NCI-H187 (cell line): ENCODE data around the gene ZNF581.

Source experiments
- DNase-seq, 2 experiments: peaks; one replicate each; lab custom pipeline; 2025; lab: John Stamatoyannopoulos, UW

Gene ZNF581, protein sequence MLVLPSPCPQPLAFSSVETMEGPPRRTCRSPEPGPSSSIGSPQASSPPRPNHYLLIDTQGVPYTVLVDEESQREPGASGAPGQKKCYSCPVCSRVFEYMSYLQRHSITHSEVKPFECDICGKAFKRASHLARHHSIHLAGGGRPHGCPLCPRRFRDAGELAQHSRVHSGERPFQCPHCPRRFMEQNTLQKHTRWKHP

DNA sequence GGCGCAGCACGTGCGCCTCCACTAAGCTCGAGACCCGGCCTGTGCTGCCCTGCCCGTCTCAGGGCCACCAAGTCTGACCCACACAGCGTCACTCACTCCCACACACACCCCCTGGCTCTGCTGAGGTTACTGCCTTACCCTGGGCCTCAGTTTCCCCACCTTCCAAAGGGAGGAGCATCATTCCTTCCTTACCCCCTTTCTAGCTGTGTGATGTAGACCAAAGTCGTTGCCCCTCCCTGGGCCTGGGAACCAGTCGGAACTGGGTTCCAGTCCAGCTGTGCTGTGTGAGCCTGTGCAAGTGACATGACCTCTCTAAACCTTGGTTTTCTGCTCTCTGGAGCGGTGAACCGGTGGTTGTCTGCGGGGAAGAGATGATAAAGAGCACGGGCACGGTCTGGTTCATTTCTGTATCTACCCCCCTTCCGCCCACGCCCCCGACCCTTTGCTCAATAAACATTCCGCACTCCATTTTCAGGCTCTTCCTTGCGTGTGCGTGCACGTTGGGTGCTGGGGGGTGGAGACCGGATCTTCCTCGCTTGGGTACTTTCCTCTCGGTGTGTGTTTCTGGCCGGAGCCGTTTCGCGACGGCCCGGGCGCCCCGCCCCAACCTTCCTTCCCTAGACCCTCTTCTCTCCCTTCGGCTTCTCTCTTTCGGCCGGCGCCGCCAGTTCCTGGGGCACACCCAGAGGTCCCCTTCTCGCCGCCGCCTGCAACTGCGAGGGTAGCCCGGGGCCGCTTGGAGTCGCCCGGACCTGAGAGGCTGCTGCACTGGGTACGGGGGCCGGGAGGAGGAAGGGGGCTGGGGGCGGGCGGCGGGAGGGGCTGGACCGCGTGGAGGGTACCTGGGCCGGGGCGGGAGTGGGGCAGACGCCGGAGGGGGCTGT, at the start of gene ZNF581:
Gene ZNF581, plus strand, starts transcription at position 647 of the 884 bp plus-strand sequence. CDS start 923 bp downstream, outside the sequence.
- peak; percentile 20 to 51 for DNase-seq

DNA sequence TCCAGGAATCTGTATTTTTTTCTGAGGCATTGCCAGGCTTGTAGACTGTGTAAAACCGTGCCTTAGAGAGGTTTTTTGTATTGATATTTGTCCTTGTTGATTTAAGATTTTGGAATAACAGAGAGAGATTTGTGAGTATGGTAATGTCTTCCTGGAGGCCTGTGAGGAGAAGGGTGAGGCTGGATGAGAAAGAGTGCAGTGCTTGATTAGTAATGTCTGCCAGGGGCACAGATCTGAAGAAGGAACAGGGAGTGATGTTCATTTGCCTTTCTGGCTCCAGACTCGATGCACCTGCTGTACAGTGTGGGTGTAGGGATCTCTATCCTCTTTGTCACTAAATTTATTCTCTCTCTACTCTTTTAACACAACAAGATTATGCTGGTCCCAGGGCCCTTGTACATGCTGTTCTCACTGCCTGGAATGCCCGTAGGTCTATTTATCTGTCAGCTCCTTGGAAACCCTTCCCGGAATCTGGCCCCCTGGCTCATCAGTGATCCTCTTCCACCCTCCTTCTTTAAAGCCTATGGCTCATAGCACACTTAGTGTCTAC, 48.4 kb upstream of the ZNF581 start:
- DNase-seq = no peak

DNA sequence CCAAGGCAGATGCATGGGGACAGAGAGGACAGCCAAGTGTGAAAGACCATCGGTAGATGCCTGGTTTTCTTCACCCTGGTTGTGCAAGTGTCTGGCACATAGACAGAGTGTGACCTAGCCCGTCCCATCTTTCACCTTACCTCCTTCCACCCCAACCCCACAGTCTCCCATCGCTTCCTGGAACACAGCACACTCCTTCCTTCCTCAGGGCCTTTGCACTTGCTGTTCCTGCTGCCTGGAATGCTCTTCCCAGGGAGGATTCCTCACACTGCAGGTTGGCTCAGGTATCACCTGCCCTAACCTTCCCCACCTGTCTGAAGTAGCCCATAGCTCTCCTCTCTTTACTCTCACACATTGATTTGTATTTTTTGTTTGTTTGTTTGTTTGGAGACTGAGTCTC, 47.1 kb upstream of the ZNF581 start:
- no peak for DNase-seq

DNA sequence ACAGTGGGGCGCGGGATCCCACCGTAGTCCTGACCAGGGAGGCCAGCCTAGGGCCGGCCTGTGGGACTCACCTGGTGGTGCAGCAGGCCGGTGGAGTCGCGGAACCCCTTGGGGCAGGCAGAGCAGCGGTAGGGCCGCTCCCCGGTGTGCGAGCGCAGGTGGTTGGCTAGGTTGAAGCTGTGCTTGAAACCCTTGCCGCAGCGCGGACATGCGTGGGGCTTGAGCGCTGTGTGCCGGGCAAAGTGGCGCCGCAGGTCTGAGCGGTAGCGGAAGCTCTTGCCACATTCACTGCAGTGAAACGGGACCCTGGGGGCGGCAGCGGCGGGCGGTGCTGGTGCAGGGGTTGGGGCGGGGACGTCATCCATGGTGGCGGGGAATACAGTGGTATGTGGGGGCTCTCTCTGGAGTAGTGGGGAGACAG, 45.9 kb upstream of the ZNF581 start:
- DNase-seq = no peak

DNA sequence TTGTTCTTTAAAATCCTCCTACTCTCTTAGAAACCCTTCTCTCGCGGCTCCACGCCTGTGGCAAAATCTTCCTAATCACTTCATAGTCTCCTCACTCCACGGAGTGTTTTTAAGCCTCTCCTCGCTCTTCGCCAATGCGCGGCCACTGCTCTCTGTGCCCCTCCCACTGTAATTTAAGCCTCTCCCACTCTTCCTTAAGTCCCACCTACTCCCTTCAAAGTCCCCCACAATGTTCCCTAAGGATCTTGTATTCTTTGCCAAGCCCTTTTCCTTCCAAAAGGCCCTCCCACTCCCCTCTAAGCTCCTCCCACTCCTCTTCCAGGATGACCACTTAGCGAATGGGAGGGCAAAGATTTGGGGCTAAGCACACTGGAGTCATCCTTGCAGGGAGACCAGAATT, 45.4 kb upstream of the ZNF581 start:
- DNase-seq = no peak

- DNase-seq = peak; percentile 88 to 93
These were observed 44.6 kb upstream of the ZNF581 start for GRCh38 chr19:55598719-55599467.

DNA sequence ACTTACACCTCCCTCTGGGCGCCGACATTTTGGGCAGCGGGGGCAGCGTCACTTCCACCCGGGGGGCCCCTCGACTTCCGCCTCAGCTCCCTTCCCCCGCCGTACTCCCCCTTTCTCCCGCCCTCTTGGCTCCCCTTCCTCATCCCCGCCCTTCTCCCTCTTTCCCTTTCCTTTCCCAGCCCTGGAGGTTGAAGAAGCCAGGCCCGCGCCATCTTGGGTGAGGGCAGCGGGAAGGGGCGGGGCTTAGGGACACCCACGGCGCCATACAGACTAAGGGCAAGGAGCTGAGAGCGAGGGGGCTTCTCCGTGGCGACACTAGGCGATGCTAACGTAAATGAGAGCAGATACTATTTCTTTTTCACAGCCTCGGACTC, 44.0 kb upstream of the ZNF581 start, which contains the start of gene FIZ1:
Gene FIZ1, minus strand, starts transcription at position 50 of the 374 bp plus-strand sequence. CDS start 1,652 bp downstream, outside the sequence.
- peak; percentile 98 to 99 for DNase-seq

- DNase-seq = peak; percentile 95 to 96
These were observed 43.4 kb upstream of the ZNF581 start, which contains the start of gene ZNF524 for GRCh38 chr19:55599842-55600661. Gene ZNF524, plus strand, starts transcription at chr19:55600288. Its CDS starts 1,825 bp downstream, at chr19:55602113.

- no peak for DNase-seq
These were observed 42.8 kb upstream of the ZNF581 start for GRCh38 chr19:55600662-55601028.

GRCh38 chr19:55601084-55601483, 42.4 kb upstream of the ZNF581 start:
- no peak for DNase-seq

DNA sequence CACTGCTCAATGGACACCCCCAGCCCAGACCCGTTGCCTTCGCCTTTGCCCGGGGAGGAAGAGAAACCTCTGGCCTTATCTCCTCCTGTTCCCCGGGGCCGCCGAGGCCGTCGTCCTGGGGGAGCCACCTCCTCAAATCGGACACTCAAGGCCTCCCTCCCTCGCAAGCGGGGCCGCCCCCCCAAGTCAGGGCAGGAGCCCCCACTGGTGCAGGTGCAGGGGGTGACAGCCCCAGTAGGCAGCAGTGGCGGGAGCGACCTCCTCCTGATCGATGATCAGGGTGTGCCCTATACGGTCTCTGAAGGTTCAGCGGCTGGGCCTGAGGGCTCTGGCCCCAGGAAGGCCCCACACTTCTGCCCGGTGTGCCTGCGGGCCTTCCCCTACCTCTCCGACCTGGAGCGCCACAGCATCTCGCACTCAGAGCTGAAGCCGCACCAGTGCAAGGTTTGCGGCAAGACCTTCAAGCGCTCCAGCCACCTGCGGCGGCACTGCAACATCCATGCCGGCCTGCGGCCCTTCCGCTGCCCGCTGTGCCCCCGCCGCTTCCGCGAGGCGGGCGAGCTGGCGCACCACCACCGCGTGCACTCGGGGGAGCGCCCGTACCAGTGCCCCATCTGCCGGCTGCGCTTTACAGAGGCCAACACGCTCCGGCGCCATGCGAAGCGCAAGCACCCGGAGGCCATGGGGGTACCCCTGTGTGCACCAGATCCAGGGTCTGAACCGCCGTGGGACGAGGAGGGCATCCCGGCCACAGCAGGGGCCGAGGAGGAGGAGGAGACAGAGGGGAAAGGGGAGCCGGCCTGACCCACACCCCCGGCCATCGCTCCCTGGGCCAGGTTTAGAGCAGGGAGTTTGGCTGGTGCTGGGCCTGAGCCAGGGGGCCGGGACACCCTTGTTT, 41.1 kb upstream of the ZNF581 start:
- DNase-seq = no peak

DNA sequence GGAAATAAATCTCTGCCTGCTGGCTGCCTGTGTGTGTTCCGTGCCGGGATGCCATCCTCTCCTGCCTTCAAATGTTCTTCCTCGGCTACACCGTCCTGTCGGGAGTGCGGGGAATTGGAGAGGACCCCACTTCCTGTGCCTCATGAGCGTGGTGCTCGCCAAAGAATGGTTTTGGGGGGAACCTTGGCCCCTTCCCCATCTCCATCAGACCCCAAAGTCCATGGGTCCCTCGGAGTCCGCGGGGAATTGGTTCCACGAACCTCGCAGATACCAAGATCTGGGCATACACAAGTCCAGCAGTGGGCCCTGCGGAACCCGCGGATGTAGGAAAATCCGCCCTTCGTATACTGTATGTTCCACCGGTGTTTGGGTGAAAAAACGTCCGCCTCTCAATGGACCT, 40.3 kb upstream of the ZNF581 start:
- no peak for DNase-seq

DNA sequence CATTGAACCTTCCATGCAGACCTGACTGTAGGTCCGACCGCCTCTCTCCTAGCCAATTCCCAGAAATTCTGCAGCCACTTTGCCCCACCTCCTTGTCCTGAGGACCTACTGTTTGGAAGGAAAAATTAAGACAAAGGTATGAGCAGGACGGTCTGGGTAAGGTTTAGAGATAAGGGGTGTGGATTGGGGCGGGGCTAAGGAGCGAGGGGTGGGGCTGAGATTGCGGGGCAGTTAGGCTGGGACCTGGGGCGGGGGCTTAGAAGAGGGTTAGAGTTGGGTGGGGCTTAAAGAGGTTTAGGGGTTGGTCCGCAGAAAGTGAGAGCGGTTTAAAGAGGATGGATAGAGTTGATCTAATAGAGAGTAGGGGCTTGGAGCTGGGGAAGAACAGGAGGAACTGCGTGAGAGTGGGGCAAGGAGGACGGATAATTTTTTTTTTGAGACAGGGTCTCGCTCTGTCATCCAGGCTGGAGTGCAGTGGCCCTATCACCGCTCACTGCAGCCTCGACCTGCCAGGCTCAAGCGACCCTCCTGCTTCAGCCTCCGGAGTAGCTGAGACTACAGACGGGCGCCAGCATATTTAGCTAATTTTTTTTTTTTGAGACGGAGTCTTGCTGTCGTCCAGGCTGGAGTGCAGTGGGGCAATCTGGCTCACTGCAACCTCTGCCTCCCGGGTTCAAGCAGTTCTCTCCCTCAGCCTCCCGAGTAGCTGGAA, 39.7 kb upstream of the ZNF581 start:
- DNase-seq = no peak

- DNase-seq = peak; percentile 97
These were observed 38.2 kb upstream of the ZNF581 start for GRCh38 chr19:55605207-55605636.

DNA sequence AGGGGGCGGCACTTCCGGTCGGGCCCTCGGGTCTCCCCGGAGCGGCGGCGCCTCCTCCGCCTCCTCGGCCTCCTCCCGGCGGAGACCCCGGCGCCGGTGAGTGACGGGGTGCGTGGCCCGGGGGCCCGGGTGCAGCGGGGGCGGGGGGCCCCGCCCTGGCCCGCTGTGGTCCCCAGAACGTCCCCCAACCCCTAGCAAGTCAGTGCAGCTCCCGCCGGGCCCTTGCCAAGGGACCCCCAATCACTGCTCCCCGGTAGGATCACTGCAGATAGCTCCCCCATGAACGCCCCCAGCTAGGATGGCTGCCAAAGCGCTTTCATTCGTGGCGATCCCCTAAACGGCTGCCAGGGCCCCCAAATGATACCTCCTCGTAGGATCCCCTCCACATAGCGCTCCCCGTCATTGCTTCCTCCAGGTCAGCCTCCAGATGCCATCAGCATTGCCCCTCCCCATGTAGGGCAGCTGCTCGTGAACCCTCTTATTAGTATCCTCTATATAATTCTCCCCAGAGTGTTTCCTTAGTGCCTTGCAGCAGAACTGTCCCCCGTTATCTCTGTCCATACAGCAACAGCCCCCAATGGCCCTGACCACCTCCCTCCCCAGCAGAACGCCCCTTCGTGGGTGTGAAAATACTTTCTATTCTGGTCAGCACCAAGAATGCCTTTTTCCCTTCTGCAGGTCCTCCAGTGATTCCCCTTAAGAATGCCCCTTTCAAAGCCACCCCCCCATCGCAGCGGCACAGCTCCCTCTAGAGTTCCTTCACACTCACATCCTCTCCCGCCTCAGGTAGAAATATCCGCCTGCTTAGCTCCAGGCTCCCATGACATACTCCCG, 37.6 kb upstream of the ZNF581 start, which contains the start of gene ZNF865:
Gene ZNF865, plus strand, starts transcription at position 11 of the 834 bp plus-strand sequence. CDS start 7,972 bp downstream, outside the sequence.
- DNase-seq = peak; percentile 27 to 47

- DNase-seq = no peak
These were observed 37.0 kb upstream of the ZNF581 start for GRCh38 chr19:55606471-55606787.

DNA sequence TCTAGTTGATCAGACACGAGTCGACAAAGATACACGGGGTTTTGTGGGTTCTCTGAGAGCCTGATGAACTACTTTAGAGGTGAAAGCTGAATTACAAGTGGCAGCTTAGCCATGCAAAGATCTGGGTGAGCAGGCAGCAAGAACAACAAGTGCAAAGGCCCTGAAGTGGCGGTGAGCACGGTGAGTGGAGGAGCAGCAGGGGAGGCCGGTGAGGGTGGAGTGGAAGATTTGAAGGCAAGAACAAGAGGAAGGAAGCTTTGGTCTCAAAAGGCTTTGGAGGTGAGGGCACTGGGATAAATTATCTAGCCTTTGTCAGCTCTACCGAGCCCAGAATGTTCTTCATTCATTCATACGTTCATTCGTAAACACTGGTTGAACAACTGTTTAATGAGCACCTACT, 36.6 kb upstream of the ZNF581 start:
- DNase-seq = no peak

DNA sequence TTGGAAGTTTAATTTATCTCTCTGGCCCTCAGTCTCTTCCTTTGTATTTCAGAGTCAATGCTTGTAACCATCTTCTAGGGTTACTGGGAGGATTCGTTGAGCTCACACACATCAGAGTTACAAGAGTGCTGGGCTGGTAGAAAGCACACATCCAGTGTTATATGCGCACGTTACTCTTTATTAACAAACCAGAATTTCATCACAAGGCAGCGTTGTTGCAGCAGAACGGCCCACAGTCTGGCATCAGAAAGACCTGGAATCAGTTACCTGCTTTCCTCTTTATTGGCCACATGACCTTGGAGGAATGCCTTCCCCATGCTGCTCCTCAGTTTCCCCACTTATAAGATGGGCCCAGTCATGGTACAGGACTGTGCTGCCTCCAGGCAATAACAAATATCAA, 34.1 kb upstream of the ZNF581 start:
- DNase-seq = no peak
